Stimulated activated CD4-positive, alpha-beta T cell treated with anti-CD3 and anti-CD28 coated beads, Interleukin-15, amount 100 ng/mL, for 24 hours (primary cell): ENCODE measurements around the gene ATF7IP.
"Not testable (repeated sequence)": the region's sequence is repeated elsewhere in the genome, so short reads cannot be mapped to it uniquely, and the experiment has no call there.

Experiments used
- DNase-seq: peaks from one replicate; pipeline ENCODE4 v3.0.0-alpha.2; 2020

ATF7IP gene, protein sequence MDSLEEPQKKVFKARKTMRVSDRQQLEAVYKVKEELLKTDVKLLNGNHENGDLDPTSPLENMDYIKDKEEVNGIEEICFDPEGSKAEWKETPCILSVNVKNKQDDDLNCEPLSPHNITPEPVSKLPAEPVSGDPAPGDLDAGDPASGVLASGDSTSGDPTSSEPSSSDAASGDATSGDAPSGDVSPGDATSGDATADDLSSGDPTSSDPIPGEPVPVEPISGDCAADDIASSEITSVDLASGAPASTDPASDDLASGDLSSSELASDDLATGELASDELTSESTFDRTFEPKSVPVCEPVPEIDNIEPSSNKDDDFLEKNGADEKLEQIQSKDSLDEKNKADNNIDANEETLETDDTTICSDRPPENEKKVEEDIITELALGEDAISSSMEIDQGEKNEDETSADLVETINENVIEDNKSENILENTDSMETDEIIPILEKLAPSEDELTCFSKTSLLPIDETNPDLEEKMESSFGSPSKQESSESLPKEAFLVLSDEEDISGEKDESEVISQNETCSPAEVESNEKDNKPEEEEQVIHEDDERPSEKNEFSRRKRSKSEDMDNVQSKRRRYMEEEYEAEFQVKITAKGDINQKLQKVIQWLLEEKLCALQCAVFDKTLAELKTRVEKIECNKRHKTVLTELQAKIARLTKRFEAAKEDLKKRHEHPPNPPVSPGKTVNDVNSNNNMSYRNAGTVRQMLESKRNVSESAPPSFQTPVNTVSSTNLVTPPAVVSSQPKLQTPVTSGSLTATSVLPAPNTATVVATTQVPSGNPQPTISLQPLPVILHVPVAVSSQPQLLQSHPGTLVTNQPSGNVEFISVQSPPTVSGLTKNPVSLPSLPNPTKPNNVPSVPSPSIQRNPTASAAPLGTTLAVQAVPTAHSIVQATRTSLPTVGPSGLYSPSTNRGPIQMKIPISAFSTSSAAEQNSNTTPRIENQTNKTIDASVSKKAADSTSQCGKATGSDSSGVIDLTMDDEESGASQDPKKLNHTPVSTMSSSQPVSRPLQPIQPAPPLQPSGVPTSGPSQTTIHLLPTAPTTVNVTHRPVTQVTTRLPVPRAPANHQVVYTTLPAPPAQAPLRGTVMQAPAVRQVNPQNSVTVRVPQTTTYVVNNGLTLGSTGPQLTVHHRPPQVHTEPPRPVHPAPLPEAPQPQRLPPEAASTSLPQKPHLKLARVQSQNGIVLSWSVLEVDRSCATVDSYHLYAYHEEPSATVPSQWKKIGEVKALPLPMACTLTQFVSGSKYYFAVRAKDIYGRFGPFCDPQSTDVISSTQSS

DNA sequence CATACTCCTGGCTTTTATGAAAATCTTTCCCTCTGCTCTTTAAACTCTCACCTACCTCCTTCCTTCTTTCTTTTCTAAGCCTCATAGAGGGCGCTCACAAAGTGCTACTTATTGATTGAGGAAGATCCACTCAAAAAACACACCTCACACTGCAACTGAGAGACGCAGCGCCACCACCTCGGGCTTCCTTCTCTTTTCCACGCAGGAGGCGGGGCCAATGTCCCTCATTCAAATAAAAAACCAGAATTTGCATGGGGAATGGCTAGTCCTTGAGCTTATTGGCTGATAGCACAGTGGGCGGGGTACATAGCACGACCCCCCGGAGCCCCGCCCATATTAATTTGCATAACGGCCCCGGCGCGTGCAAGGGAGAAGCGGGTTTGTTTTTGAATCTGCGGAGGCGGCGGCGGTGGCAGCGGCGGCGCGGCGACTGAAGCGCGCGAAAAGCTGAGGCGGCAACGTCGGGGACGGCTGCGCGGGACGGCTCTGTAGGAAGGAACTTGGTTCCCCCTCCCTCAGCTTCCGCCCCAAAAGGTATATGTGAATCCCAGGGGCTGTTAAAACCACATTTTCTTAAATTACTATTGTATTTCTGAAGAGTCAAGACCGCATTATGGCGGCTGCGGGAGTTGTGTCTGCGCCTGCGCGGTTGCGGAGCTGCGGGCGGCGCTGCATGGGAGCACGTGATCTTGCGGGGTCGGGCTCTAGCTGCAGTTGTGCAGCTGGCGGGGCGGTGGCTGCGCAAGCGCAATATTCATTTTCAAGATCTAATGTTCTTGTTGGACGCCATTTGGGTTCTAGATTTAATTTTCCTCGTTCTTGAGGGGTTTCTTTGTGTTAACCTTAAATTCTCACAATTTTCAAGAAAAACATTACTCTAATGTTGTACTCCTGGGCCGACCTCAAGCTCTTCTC is at the start of gene ATF7IP:
Gene ATF7IP (plus strand): TSS at position 389 of the 915 bp plus-strand sequence. CDS start 58,234 bp downstream, outside the sequence.
- peak; percentile 95 for DNase-seq

DNA sequence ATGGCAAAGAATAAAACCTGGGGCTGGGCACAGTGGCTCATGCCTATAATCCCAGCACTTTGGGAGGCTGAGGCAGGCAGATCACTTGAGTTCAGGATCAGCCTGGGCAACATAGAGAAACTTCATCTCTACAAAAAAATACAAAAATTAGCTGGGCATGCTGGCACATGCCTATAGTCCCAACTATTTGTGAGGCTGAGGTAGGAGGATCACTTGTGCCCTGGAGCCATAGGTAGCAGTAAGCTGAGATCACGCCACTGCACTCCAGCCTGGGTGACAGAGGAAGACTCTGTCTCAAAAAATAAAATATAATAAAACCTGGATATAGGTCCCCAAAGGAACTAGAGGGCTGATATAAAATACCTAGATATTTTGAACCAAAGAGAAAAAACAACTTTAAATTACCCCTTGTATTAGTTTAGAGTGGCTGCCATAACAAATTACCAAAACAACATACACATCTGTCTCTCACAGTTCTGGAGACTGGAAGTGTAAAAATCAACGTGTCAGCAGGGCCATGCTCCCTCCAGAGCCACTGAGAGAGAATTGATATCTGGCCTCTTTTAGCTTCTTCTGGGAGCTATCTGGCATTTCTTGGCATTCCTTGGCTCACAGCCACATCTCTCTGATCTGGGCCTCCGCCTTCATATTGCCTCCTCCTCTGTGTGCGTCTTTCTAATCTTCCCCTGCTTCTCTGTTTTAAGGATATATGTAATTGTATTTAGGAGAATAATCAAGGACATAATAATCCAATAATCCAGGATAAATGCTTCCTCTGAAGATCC is 47.9 kb upstream of the ATF7IP start:
- no peak for DNase-seq

DNA sequence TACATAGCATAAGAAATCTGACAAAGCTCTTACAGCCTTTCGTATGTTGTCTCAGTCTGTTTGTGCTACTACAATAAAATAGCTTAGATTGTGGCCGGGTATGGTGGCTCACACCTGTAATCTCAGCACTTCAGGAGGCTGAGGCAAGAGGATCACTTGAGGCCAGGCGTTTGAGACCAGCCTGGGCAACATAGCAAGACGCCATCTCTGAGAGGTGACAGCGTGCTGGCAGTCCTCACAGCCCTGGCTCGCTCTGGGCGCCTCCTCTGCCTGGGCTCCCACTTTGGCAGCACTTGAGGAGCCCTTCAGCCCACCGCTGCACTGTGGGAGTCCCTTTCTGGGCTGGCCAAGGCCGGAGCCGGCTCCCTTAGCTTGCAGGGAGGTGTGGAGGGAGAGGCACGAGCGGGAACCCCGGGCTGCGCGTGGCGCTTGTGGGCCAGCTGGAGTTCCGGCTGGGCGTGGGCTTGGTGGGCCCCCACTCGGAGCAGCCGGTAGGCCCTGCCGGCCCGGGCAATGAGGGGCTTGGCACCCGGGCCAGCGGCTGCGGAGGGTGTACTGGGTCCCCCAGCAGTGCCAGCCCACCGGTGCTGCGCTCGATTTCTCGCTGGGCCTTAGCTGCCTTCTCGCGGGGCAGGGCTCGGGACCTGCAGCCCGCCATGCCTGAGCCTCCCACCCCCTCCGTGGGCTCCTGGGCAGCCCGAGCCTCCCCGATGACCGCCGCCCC is 45.6 kb upstream of the ATF7IP start:
- DNase-seq: not testable (repeated sequence)

DNA sequence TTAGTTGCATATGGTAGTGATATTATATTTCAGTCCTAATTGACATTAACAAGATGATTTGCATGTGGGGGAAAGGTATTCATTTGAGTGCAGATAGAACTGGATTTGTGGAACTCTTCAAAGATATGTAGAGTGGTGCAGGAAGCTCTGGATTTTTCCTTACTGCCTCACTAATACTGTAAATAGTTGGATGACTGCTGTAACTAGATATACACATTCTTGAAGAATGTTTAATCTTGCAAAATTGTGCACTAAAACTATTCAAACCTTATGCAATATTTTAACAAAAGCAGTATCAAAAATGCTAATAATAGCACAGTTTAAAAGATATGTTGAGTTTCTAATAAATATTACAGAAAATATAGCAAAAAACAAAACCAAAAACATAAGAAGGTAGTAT is 43.1 kb upstream of the ATF7IP start:
- no peak for DNase-seq

DNA sequence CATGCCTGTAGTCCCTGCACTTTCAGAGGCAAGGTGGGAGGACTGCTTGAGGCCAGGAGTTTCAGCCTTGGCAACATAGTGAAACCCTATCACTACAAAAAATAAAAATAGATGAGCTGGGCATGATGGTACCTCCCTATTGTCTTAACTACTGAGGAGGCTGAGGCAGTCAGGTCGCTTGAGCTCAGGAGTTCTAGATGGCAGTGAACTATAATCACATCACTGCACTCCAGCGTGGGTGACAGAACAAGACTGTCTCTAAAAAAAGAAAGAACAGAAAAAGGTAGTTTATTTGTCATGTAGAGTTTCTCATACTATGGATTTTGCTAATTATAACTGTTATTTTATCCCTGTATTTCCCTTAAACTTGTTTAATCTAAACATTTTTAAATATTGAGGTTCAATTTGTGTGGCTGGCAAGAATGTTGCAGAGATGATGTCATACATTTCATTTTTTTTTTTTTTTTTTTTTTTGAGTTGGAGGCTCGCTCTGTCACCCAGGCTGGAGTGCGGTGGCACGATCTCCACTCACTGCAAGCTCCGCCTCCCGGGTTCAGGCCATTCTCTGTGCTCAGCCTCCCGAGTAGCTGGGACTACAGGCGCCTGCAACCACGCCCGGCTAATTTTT is 39.7 kb upstream of the ATF7IP start:
- no peak for DNase-seq

DNA sequence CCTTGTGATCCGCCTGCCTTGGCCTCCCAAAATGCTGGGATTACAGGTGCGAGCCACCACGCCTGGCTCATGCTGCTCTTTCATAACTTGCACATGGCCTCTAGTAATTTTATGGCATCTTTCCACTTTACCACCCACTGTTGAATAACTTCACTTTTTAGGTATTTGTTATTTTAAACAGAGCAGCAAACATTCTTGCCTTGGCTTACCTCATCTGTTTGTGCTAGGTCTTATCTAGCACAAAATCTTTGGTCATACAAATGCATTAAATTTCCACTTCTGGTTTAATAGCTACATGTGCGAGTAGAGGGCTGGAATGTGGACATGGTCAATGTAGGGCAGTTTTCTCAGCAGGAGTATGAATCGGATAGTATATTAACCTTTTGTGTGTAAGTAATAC is 38.8 kb upstream of the ATF7IP start:
- no peak for DNase-seq

DNA sequence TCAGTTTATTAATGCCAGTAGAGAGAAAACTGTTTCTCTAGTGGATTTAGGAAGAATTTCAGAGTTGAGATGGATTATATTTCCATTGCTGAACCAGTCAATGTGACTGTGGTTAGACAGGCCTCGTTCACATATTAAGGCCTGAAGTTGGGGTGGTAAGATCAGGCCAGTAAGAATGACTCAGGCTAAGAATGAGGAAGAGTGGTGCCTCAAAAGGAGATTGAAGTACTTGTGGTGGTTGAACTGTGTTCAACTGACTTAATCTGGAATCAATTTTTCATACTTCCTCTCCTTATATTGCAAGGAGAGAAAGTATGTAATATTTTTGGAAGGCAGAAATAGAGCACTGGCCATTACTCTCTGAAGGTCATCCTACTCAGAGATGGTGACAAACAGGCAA is 37.8 kb upstream of the ATF7IP start:
- no peak for DNase-seq

DNA sequence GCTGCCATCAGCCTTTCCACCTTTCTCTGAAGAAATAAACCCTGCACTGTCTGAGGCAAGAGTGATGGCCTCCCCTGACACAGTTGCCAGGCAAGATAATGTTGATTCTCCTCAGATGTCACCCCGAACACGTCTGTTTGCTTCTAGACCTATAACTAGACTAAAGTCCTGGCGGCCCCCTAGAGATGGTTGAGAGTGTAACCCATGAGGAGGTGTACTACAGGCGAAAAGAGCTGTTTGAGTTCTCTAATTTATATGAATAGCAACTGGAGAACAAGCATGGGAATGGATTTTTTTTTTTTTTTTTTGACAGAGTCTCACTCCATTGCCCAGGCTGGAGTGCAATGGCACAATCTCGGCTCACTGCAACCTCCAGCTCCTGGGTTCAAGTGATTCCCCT is 33.0 kb upstream of the ATF7IP start:
- no peak for DNase-seq

DNA sequence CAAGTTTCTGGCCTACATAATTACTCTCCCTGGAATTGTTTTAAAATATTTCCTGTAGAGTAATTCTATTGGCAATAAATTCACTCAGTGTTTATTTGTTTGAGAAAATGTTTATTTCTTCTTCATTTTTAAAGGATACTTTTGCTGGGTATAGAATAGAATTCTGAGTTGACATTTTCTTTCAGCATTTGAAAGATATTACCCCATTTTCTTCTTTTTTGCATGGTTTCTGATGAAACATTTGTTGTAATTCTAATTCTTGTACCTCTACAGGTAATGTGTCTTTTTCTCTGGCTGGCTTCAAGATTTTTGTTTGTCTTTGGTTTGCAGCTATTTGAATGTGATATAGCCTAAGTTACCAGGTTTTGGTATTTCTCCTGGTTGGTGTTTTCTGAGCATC is 25.1 kb upstream of the ATF7IP start:
- DNase-seq: no peak

DNA sequence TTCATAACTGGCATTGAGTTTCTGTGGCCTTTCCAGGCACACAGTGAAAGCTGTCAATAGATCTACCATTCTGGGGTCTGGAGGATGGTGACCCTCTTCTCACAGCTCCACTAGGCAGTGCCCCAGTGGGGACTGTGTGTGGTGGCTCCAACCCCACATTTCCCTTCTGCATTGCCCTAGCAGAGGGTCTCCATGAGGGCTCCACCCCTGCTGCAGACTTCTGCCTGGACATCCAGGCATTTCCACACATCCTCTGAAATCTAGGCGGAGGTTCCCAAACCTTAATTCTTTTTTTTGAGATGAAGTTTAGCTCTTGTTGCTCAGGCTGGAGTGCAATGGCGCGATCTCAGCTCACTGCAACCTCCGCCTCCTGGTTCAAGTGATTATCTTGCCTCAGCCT is 14.0 kb upstream of the ATF7IP start:
- DNase-seq: not testable (repeated sequence)

DNA sequence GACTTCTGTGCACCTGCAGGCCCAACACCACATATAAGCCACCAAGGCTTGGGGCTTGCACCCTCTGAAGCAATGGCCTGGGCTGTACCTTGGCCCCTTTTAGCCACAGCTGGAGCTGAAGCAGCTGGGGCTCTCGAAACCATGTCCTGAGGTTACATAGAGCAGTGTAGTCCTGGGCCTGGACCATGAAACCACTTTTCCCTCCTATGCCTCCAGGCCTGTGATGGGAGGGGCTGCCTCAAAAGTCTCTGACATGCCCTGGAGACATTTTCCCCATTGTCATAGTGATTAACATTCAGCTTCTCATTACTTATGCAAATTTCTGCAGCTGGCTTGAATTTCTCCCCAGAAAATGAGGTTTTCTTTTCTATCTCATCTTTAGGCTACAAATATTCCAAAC is 13.4 kb upstream of the ATF7IP start:
- not testable (repeated sequence) for DNase-seq

DNA sequence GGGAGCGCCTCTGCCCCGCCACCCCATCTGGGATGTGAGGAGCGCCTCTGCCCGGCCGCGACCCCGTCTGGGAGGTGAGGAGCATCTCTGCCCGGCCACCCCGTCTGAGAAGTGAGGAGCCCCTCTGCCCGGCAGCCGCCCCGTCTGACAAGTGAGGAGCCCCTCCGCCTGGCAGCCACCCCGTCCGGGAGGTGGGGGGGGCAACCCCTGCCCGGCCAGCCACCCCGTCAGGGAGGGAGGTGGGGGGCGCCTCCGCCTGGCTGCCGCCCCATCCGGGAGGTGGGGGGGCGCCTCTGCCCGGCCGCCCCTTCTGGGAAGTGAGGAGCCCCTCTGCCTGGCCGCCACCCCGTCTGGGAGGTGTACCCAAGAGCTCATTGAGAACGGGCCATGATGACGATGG is 10.8 kb upstream of the ATF7IP start:
- DNase-seq: not testable (repeated sequence)

DNA sequence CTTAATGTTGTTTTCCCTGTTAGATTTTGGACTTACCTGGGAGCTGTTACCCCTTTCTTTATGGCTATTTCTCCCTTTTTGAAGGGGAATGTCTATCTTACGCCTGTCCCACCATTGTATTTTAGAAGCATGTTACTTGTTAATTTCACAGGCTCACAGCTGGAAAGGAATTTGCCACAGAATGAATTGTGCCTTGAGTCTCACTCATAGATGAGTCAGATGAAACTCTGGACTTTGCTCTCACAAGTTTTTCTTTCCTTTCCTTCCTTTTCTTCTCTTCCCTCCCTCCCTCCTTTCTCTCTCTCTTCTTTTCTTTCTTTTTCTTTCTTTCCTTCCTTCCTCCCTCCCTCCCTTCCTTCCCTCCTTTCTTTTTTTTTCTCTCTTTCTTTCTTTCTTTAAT is 9.3 kb upstream of the ATF7IP start:
- no peak for DNase-seq

DNA sequence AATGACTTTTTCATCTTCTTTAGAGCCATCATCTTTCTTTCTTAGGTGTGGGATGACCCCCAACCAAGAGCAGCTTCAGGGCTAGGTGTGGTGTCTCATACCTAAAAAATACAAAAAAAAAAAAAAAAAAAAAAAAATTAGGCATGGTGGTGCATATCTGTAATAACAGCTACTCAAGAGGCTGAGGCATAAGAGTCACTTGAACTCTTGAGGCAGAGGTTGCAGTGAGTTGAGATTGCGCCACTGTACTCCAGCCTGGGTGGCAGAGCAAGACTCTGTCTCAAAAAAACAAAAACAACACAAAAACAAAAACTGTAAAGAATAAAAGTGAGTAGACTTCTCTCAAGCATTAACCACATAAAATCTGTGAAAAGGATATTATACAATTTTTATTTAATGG is 8.0 kb upstream of the ATF7IP start:
- no peak for DNase-seq

DNA sequence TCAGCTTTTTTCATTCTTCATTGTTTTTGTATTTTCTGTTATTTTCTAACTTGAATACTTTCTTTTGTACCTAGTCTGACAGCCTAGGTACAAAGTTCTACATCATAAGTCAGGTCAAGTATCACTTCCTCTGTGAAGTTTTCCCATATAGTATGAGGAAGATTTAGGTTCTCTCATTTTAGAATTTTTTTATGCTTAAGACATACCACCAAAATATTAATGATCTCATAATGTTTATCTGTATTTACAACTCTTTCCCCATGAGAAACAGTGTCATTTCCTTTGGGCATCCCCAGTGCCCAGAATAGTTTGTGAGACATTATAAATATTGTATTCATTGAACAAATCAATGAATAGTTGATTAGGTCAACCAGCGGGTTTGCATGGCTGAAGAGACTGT is 3.1 kb upstream of the ATF7IP start:
- DNase-seq: no peak

DNA sequence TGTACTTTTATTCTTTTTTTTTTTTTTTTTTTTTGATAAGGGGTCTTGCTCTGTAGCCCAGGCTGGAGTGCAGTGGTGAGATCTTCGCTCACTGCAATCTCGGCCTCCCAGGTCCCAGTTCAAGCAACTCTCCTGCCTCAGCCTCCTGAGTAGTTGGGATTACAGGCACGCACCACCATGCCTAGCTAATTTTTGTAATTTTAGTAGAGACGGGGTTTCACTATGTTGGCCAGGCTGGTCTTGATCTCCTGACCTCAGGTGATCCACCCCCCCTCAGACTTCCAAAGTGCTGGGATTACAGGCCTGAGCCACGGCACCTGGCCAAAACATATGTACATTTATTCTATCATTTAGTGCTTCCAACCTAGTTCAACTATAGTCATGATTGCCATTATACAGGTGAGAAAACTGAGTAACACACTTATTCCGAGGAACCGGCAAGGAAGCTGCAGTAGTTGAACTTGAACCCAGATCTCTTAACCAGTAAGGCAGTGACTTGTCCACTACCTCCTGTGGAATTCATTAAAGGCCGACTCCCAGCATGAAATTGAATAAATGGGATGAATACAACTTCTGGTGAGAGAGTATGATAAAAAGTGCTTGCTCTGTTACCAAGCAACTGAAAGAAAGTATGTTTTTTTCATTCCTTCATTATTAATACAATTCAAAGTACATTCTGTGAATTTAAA is 755 bp upstream of the ATF7IP start:
- DNase-seq: no peak

DNA sequence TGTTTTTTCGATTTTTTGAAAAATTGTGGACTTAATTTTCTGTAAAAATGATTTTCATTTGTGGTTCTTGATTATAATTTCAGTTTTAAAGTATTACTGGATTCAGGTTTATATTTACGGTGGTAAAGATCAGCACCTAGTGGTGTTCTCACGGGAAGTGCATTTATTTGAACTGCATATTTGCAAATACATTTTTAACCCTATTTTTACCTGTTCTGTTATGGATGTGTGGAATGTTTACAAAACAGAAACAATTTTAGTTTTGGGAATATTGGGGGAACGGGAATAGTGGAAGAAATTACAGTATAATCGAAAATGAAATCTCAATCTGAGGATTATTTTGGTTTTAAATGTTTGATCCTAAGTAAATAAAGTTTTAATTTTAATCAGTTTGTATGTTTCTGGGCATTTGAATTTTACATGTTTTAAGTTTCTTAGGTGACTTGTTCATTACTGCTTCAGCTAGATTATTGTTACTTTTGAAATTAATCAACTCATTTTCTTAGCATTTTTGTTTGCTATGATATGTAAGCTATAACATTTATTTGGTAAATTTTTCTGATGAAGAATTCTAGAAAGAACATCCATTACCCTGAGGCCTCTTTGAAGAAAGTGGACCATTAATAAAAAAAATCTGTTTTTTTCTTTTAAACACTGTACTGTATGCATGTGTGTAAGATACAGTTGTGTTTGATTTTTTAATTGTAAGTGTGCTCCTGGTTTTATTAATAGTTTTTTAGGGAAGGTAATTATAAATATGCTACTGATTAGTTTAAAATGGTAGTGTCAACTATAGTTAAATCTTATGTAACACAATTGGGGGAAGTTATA is 942 bp downstream of the ATF7IP start:
- no peak for DNase-seq

DNA sequence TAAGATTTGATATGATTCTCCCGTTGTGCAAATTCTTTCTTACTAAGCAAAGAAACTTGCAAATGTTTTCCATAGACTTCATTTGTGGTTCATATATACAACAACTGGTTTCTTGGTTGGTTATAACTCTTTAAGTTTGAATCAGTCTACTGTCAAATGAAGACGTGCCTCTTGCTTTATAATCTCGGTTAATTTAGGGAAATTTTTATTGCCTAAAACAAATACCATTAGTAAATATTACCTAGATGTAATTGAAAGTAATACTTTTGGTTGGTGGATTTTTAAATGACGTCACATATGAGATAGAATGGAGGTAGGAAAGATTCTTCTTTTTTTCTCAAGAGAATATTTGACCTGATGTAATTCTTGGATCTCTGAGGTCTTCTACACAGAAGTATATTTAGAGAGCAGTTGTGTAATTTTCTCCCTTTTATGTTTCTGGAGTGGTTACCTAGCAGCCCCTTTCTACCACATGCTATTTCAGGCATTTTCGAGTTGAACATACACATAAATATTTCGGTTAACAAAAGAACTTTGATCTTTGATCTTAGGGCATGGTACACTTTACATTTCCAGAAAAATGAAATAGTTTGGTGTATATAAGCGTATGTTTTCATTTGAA is 1.7 kb downstream of the ATF7IP start:
- no peak for DNase-seq
